Upper lobe of left lung (tissue), 4 donors: Measurements from ENCODE around the gene AGRN.

Experiments used
- CTCF ChIP-seq, 6 experiments: fragments of 450-650 bp in 4 of 6; fragments of 200-600 bp in 2 of 6; sonication (generic) in 2 of 6; IDR thresholded peaks; one replicate each; pipeline ENCODE4 v1.5.1; 2016 to 2019; ENCODE audit warnings: antibody characterized with exemption in 6 of 6
- EP300 ChIP-seq, 4 donors: sonication (generic); formaldehyde crosslinking; IDR thresholded peaks; one replicate each; pipeline ENCODE4 v1.5.1; 2017; ENCODE audit warnings: antibody characterized with exemption in 4 of 4, control low read depth in 2 of 4
- POLR2A ChIP-seq, 4 donors: fragments of 450-650 bp; IDR thresholded peaks; one replicate each; pipeline ENCODE4 v1.5.1; 2016 to 2017; ENCODE audit warnings: antibody characterized with exemption in 4 of 4, mild to moderate bottlenecking in 2 of 4
- POLR2AphosphoS5 ChIP-seq, 2 donors: sonication (generic); formaldehyde crosslinking; IDR thresholded peaks; one replicate each; pipeline ENCODE4 v1.5.1; 2017; ENCODE audit warnings: antibody characterized with exemption in 2 of 2

DNA sequence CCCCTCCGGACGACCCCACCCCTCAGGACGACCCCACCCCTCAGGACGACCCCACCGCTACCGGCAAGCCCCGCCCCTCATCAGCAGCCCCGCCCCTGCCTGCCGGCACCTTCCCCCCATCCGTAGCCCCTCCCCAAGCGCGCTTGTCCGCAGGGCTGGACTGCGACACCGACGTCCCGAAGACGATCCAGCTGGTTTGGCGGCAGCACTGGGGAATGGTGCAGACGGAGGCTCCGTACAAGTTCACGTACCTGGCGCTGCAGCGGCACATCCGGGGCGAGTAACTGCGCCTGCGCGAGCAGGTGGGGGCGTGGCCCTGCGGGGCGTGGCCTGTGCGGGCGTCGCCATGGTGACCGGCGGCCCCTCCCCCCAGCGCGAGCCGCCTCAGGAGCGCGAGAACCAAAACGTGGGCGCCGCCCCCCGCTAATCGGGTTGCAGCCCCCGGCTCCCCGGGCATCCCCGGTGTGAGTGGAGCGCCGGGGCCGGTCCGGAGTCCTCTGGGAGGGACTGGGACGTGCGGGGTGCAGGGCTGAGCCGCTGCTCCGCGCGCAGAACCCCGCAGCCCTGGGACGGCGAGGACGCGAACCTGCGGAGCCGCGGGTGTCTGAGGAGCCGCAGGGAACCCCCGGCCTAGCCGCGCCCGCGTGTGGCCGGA, 49.3 kb downstream of the AGRN start:
- TF ChIP-seq POLR2AphosphoS5 (IDR thresholded peaks at IDR 0.05), result no peak
- no peak for TF ChIP-seq CTCF (IDR thresholded peaks at IDR 0.05)
- TF ChIP-seq POLR2A (IDR thresholded peaks at IDR 0.05), result peak in 1 of 4 donors; percentile 64
- TF ChIP-seq EP300 (IDR thresholded peaks at IDR 0.05), result peak in 1 of 4 donors; percentile 5
